GM21367 (cell line): ENCODE data around the gene BTC.
"Not testable (repeated sequence)": the region's sequence is repeated elsewhere in the genome, so short reads cannot be mapped to it uniquely, and the experiment has no call there.

ENCODE experiments used
- ATAC-seq: cut with Tn5 transposase; IDR thresholded peaks from one replicate; pipeline ENCODE4 v1.9.1; 2021; ENCODE audit not compliant: unreplicated experiment

Gene BTC

DNA sequence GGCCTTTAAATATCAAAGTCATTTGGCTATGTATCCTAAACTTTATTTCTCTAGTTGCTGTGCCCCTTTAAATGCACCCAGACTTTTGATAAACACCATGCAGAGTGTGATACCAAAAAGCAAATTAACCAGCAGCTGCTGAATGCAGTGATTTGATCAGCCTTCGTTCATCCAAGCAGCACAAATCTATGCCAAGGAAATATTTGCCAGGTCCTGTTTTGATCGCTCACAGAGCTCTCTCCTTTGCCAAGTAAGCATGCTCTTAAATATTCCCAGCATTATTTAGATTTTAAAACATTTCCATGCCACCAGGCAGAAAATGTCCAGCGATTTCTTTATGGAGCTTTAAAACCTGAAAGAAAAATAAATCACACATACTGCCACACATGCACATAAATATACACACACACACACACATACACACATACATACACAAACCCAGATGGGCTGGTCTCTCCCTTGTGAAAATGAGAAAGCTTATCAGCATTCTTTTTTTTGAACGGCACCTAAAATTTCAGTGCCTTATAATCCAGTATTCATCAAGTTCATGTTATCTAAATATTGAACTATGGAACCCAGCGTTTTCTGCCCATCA is 35.7 kb downstream of the BTC start:
- ATAC-seq: no peak

DNA sequence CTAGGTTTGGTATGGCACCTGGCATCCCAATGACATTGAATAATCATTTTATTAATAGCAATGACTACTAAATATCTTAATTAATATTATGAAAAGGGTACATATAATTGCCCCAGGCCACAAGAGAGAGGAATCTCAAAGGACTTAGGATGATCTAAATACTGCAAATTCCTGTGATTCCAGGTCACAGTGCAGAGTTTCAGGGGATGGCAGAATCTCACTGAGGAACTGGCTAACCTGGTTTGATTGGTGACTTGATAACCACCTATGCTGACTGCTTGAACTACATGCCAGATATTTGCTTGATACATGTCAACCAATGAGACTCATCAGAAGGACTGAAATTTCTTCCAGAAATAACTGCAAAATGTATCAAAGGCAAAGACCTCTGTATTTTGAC is 37.2 kb downstream of the BTC start:
- no peak for ATAC-seq

DNA sequence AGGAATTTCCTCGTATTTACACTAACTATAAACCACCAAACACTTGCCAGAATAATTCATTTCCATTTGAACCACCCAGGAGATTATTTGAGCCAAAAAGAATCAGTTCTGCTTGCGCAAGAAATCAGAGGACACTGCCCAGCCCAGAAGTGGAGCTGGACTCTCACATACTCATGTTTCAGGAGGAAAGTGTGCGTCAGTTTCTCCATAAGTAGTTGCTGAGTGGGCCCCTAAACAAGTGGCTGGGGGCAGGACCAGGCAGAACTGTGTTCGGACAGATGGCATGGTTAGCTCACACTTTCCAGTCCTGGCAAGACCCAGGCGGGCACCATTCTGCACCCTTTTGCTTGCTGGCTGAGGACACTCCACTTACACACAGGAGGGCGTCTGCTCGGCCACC is 38.8 kb downstream of the BTC start:
- no peak for ATAC-seq

DNA sequence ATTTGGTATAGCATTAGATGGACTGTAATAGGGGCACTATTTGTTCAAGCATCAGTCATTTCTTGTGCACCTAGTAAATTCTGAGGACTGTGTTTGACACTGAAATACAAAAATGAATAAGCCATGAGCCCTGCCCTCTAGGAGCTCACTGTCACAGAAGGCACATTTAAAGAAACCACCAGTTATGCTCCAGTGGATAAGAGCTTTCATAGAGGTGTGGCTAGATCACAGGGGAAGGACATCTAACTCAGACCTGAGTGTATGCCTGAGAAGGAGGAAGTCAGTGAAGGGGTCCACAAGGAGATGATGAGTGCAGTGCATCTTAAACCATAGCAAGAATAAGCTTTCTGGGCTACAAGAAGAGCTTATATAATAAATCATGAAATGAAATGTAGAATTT is 40.1 kb downstream of the BTC start:
- peak; percentile 93 for ATAC-seq

DNA sequence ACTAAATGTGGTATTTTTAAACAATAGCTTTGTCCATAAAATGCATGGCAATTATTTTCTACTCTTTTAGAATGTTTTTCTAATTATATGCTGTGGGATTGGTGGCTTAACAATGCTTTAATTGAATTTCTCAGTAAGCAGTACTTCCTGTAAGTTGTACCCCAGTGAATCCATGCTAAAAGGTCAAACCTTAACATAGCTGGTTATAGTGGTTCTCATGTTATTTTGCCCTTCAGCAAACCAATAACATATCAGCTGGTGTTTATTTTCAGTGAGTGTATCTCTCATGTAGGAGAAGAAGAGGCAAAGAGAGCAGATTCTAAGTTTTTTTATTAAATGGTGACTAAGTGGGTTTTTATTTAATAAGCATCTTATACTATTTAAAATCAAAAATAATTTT is 41.5 kb downstream of the BTC start:
- no peak for ATAC-seq

DNA sequence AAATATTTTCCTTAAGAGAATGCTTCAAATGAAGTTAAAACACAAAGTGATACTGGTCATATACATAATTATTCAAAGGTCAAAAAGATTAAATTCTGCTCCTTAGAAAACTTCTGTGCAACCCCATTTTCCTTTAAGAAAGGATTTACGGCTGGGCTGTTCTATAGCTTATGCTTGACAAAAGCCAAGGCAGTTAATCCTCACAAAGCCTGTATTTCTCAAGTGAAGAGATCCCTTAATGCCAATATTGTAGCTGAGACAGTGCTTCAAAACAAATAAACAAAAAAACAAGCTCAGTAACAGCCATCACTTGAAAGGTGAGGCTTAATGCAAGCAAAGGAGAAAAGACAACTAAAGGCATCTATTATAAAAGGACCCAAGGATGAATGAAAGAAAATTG is 42.5 kb downstream of the BTC start:
- no peak for ATAC-seq

GRCh38 chr4:74751247-74751646 is 43.1 kb downstream of the BTC start:
- no peak for ATAC-seq

GRCh38 chr4:74742185-74742584 is 52.1 kb downstream of the BTC start:
- ATAC-seq: no peak

GRCh38 chr4:74738464-74739143 is 55.7 kb downstream of the BTC start:
- ATAC-seq: no peak

GRCh38 chr4:74734995-74735394 is 59.3 kb downstream of the BTC start:
- ATAC-seq: no peak

GRCh38 chr4:74733756-74734155 is 60.6 kb downstream of the BTC start:
- ATAC-seq: no peak

GRCh38 chr4:74724979-74725378 is 69.3 kb downstream of the BTC start:
- ATAC-seq: no peak

DNA sequence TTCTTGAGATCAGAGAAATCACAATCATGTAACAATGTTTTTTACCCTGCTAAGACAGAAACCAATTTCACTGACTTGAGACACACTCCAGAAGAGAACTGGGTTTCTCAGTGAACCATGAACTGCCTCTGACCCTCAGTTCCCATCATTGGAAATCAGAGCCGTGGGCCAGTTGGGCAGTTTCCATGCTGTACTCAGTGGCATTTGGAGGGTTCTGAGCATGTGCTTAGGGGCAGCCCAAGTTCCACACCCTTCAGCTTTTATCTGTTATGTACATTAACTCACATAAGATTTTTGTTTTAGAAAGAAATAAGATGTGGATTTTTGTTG is 77.9 kb downstream of the BTC start:
- no peak for ATAC-seq

DNA sequence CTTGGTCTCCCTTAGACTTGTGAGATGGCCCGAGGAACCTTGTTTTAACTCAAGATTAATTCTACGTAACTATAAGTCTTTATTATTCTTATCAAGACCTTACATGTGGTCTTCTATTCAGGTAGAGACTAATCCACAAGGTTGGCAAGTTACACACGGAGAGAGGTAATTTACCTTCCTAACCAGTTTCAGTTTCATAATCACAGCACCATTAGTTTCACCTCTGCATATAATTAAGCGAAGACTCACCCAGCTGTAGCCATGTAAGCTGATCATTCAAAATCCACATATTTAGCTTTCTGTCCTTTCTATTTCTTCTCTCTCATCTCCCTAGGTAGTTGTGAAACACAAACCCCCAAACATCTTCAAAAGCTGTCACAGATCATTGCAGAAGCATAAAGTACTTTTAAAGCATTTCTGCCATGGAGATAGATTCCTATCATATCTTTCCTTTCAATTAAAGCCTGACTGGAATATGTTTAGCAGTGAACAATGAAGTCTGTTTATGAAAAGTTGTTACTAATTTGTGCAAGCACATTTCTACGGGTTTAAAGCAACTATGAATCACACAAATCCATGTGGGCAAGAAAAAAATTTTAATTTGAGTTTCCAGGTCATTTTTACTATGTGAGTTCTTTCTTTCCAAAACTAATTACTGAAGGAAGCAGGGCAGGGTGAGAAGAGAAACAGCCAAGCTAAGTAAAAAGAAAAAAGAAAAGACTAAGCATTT is 78.5 kb downstream of the BTC start:
- ATAC-seq: no peak

DNA sequence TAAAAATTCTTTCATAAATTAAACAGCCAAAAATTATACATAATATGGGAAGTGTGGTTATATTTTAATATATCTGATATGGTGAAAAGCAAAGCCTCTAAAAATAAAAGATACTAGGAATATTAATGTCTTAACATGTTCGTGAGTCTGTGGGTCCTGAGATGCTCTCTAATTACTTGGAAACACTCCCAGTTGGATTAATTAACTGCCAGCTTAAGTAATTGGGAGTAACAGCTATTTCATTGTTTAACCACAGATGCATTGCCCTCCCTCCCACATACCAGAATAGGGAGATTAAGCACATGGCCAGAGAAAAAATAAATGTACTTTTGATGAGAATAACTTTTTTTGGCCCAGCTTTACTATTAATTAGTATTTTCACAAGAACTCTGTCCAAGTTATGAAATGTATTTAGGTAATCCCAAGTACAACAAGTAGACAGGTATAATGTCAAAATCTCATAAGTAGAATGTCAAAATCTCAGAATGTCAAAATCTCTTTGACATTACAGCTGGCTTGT is 79.7 kb downstream of the BTC start:
- no peak for ATAC-seq

DNA sequence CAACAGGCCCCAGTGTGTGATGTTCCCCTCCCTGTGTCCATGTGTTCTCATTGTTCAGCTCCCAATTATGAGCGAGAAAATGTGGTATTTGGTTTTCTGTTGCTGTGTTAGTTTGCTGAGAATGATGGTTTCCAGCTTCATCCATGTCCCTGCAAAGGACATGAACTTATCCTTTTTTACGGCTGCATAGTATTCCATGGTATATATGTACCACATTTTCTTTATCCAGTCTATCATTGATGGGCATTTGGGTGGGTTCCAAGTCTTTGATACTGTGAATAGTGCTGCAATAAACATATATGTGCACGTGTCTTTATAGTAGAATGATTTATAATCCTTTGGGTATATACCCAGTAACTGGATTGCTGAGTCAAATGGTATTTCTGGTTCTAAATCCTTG is 86.2 kb downstream of the BTC start:
- ATAC-seq: not testable (repeated sequence)
